Glutamatergic neuron (in vitro differentiated cells): Measurements from ENCODE around the gene TFB1M. TPM values are rescaled to one million over a fixed set of nuclear protein-coding genes. Genes with fewer than 3 reads are reported as not detected.

ENCODE experiments used
- DNase-seq: peaks from one replicate; pipeline ENCODE4 v3.0.0; 2022
- H3K27ac Mint-ChIP-seq: one replicate; pipeline ENCODE4 v1.8.0; 2020; ENCODE audit warnings: mild to moderate bottlenecking, mixed read lengths, inconsistent platforms; ENCODE audit not compliant: unreplicated experiment
- H3K27me3 Mint-ChIP-seq: one replicate; pipeline ENCODE4 v1.8.0; 2020; ENCODE audit warnings: mild to moderate bottlenecking, moderate library complexity, mixed read lengths, inconsistent platforms; ENCODE audit not compliant: unreplicated experiment
- H3K36me3 Mint-ChIP-seq: one replicate; pipeline ENCODE4 v1.8.0; 2020; ENCODE audit warnings: mild to moderate bottlenecking, mixed read lengths, inconsistent platforms; ENCODE audit not compliant: unreplicated experiment
- H3K4me1 Mint-ChIP-seq: one replicate; pipeline ENCODE4 v1.8.0; 2020; ENCODE audit warnings: mild to moderate bottlenecking, low read depth, mixed read lengths, inconsistent platforms; ENCODE audit not compliant: unreplicated experiment
- H3K4me3 Mint-ChIP-seq: one replicate; pipeline ENCODE4 v1.8.0; 2020; ENCODE audit warnings: mild to moderate bottlenecking, mixed read lengths, inconsistent platforms; ENCODE audit not compliant: unreplicated experiment
- H3K9me3 Mint-ChIP-seq: one replicate; pipeline ENCODE4 v1.8.0; 2020; ENCODE audit warnings: mild to moderate bottlenecking, moderate library complexity, mixed read lengths, inconsistent platforms; ENCODE audit not compliant: unreplicated experiment
- CTCF ChIP-seq: fragments of 200-600 bp; sonication (generic); IDR thresholded peaks from one replicate; pipeline ENCODE4 v1.5.0; 2021; ENCODE audit not compliant: partially characterized antibody, unreplicated experiment
- total RNA-seq: library from RNA; stranded (reverse); fragmentation: NEBNext Ultra II Directional; extraction: Animal tissue kit (Norgen Biotek cat#: 25700); gene quantifications from one replicate; pipeline ENCODE4 v1.2.1, GENCODE V29; 2021; ENCODE audit not compliant: unreplicated experiment

The TFB1M gene
- total RNA-seq, 1 donor from 2014 or later = 36.8 TPM

DNA sequence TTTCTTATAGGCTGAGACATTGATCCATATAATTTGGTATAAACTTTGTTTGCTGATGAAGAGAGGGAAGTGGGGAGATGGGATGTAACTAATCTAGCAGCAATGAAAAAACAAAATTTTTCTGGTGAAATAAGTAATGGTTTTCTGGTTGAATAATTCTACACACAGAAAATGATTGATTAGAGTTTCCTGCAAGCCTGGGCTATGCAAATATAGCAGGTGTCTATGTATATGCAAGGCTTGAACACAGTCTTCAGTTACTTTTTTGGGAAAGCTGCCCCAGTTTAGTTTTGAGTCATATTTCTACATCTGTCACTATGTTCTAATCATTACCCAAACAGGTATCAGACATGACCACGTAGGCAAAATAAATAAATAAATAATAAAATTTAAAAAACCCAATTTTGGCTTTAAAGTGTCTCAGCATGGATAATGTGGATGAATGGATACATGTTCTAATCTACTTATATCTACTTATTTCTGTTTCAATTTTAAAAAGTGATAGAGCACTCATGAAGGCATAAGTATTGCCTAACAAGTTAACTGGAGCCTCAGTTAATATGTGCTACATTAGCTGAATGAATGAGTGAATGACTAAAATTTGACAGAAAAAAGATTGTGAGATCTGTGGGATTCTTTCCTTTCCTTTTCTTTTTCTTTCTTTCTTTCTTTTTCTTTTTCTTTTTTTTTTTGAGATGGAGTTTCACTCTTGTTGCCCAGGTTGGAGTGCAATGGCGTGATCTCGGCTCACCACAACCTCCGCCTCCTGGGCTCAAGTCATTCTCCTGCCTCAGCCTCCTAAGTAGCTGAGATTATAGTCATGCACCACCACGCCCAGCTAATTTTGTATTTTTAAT is 37.2 kb upstream of the TFB1M start:
- TF ChIP-seq CTCF = no peak
- H3K27ac Mint-ChIP-seq = no peak overlapping the region
- no peak overlapping the region for H3K4me3 Mint-ChIP-seq
- peaks cover 13% of the 10 kb centered on the region for H3K36me3 Mint-ChIP-seq
- peaks cover 2% of the 10 kb centered on the region for H3K27me3 Mint-ChIP-seq
- peaks cover 10% of the 10 kb centered on the region for H3K9me3 Mint-ChIP-seq
- no peak for DNase-seq
- H3K4me1 Mint-ChIP-seq = no peaks in the 10 kb centered on the region

DNA sequence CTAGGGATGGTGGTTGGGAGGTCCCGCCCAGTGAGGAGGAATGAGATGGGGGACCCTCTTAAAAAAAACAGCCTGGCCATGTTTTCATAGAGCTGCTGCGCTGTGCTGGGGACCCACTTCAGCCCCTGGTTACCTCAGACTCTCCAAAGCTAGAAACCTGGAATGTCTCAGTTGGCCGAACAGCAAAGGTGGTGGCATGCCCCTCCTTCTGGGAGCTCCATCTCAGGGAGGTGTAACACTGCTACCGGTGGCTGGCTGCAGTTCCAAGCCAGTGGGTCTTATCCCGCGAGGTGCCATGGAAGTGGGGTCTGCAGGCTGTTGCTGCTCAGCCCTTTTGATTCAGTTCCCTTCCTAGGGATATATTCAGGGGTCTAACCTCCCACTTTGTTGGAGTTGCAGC is 35.7 kb upstream of the TFB1M start:
- peaks cover 10% of the 10 kb centered on the region for H3K9me3 Mint-ChIP-seq
- no peak overlapping the region for H3K4me3 Mint-ChIP-seq
- H3K4me1 Mint-ChIP-seq = no peaks in the 10 kb centered on the region
- peaks cover 2% of the 10 kb centered on the region for H3K27me3 Mint-ChIP-seq
- H3K36me3 Mint-ChIP-seq = peaks cover 24% of the 10 kb centered on the region
- no peak for TF ChIP-seq CTCF
- H3K27ac Mint-ChIP-seq = no peak overlapping the region
- DNase-seq = no peak

DNA sequence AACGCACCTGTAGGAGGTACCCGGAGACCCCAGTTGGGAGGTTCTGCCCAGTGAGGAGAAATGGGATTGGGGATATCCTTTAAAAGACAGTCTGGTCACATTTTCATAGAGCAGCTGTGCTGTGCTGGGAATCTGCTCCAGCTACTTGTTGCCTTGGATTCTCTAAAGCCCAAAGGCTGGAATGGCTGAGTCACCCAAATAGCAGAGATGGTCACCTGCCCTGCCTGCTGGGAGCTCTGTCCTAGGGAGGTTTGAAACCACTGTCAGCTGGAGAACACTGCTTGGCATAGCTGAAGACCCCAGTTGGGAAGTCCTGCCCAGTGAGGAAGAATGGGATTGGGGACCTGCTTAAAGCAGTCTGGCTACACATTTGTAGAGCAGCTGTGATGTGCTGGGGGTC is 34.8 kb upstream of the TFB1M start:
- no peak for TF ChIP-seq CTCF
- H3K4me1 Mint-ChIP-seq = no peaks in the 10 kb centered on the region
- no peak overlapping the region for H3K4me3 Mint-ChIP-seq
- peaks cover 20% of the 10 kb centered on the region for H3K36me3 Mint-ChIP-seq
- peaks cover 2% of the 10 kb centered on the region for H3K27me3 Mint-ChIP-seq
- peaks cover 6% of the 10 kb centered on the region for H3K9me3 Mint-ChIP-seq
- no peak overlapping the region for H3K27ac Mint-ChIP-seq
- DNase-seq = no peak

DNA sequence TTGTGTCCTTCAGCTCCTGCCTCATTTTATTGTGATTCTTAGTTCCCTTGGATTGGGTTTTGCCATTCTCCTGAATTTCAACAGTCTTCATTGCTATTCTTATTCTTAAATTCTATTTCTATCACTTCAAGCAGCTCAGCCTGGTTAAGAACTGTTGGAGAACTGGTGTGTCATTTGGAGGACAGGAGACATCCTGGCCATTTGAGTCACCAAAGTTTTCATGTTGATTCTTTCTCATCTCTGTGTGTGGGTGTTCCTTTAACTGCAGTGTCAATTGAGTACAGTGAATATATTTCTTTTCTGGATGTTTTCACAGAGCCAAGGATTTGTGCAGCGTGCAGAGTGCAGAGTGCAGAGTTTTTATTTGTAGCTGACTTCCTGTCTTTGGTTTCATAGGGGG is 33.5 kb upstream of the TFB1M start:
- Mint-ChIP-seq H3K27ac (no peak overlapping the region), H3K9me3 (peaks cover 5% of the 10 kb centered on the region), H3K4me1 (no peaks in the 10 kb centered on the region), H3K36me3 (peaks cover 18% of the 10 kb centered on the region), H3K4me3 (no peak overlapping the region), H3K27me3 (peaks cover 2% of the 10 kb centered on the region)
- no peak for DNase-seq
- no peak for TF ChIP-seq CTCF

DNA sequence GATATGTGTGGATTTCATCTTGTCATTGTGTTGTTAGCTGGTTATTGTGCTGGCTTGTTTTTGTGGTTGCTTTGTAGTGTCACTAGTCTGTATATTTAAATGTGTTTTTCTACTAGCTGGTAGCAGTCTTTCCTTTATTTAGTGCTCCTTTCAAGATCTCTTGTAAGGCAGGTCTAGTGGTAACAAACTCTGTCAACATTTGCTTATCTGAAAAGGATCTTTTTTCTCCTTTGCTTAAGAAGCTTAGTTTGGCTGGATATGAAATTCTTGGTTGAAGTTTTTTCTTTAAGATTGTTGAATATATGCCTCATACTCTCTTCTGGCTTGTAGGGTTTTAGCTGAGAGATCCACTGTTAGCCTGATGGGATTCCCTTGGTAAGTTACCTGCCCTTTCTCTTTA is 32.7 kb upstream of the TFB1M start:
- H3K27ac Mint-ChIP-seq = no peak overlapping the region
- H3K36me3 Mint-ChIP-seq = peaks cover 18% of the 10 kb centered on the region
- DNase-seq = no peak
- H3K27me3 Mint-ChIP-seq = peaks cover 2% of the 10 kb centered on the region
- no peaks in the 10 kb centered on the region for H3K4me1 Mint-ChIP-seq
- H3K9me3 Mint-ChIP-seq = peaks cover 5% of the 10 kb centered on the region
- no peak overlapping the region for H3K4me3 Mint-ChIP-seq
- TF ChIP-seq CTCF = no peak
